Liver (tissue), 2 donors: Measurements from ENCODE around the gene DNAI2.

Experiments used
- CTCF ChIP-seq: fragments of 150-350 bp; IDR thresholded peaks from 2 replicates; pipeline ENCODE4 v1.5.1; 2017; ENCODE audit warnings: improper control_type of control experiment, low read depth, low read length; ENCODE audit not compliant: missing input control
- FOXA1 ChIP-seq: IDR thresholded peaks from 2 replicates; pipeline ENCODE4 v1.6.1; 2016; ENCODE audit warnings: antibody characterized with exemption
- donor health status: healthy.

DNA sequence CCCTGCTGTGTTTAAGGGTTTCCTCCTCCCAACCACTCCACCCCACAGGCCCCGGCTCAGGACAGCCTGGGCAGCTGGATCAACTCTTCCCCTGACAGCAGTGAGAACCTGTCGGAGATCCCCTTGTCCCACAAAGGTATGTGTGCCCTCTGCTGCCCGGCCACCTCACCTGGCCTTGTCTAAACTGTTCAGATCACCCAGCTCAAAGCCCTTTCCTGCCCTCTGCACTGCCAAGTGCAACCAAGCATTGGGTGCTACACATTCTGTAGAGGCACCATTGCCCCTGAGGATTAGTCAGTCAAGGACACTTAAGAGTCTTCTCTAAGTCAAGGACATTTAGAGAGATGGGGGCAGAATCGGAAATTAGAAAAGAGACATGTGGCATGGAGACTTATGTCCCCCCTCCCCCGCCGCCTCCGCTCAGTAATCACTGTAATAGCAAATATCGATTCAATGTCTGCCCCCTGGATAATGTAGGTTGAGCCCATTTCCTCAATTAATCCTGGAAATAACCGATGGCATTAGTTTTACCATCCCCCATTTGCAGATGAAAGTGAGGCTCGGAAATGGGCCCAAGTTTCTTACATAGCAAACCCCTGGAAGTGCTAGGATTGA is 79.5 kb downstream of the DNAI2 start:
- TF ChIP-seq FOXA1 (no peak), CTCF (no peak)
